SU-DHL-6 (cell line): ENCODE measurements around the gene LOXHD1.

Experiments used
- CTCF ChIP-seq: fragments of 200-600 bp; sonication (generic); IDR thresholded peaks from one replicate; pipeline ENCODE4 v1.5.1; 2017; ENCODE audit warnings: antibody characterized with exemption, mild to moderate bottlenecking, low read length, moderate library complexity; ENCODE audit not compliant: insufficient read depth, poor library complexity, severe bottlenecking
- EZH2phosphoT487 ChIP-seq: fragments of 200-600 bp; sonication (generic), shearing (Covaris generic); conservative IDR thresholded peaks from 2 replicates; pipeline ENCODE4 v1.6.1; 2018; ENCODE audit warnings: mild to moderate bottlenecking, antibody characterized with exemption, low read length, moderate library complexity, mixed read lengths

GRCh38 chr18:46630991-46631390 is 26.0 kb downstream of the LOXHD1 start:
- TF ChIP-seq CTCF (no peak), EZH2phosphoT487 (no peak)
